ELF-1 (cell line): ENCODE measurements around the gene NDST1.

Experiments
- DNase-seq: peaks from one replicate; pipeline ENCODE4 v3.0.0-alpha.2; 2016; ENCODE audit warnings: low read depth, low spot score

The NDST1 gene

DNA sequence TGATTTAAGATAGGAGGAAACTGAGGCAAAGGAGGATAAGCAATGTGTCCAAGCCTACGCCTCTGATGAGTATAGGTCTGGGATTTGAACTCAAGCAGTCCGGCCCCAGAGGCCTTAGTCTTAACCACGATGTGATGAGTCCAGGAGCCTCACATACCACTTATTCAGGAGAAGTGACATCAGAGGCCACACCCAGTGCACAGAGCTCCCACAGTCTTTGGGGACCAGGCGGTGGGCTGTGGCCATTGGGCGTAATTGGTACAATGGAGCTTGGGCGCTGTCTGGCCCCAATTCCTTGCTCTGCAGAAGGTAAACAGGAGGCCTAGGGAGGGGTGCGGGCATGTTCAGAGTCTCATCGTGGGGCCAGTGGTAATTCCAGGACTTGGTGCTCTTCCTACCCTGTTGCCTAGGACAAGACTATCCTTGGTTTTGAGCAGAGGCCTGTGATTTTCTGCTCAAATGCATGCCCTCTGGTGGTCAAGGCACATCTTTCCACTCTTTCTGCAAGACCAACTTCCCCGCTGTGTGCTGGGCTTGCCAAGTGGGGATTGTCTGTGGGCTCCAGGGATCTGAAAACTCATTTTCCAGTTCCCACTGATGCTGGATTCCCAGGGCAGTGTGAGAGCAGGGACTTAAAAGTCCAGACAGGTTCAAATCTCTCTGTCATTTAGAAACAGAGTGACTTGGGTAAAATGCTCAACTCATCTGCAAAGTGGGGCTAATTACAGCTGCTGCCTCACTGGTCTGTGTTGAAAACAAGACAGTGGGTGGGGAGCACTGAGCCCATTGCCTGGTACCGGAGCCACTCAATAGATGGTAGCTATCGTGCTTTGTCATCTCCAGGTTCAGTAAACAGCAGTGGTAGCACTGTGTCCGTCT lies 15.8 kb downstream of the NDST1 start:
- DNase-seq, result peak; percentile 74

DNA sequence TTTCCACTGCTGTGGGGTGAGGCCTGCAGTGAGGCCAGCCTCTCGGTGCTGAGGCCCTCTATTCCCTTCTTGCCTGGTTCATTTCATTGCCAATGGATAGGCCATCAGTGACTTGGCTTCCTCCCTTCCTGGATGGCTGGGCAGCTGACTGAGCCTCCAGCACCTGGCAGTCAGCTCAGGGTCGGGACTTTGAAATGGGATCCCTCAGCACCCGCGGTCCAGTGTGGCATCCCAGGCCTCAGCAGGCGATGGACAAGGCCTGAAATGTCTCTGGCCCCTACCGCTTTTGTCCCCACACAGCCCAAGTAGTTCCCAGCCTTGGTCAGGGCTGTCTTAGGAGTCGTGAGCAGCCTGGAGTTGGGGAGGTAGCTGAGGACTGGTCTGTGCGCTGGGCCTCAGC lies 17.2 kb downstream of the NDST1 start:
- no peak for DNase-seq

DNA sequence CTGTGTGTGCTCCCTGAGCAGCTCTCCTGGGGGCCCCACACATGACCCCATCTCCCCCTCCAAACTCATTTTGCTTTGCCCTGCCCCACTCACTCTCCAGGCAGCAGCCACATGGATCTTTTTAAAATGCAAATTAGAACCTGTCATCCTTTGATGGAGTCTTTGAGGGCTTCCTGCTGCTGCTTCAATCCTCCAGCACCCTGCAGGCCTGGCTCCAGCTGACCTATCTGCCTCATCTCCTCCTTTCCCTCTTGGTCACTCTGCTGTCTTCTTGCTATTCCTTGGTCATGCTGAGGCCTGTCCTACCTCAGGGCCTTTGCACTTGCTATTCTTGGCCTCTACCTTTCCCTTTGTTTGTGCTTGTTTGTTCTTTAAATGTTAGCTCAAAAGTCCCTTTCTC lies 17.9 kb downstream of the NDST1 start:
- peak; percentile 62 for DNase-seq

DNA sequence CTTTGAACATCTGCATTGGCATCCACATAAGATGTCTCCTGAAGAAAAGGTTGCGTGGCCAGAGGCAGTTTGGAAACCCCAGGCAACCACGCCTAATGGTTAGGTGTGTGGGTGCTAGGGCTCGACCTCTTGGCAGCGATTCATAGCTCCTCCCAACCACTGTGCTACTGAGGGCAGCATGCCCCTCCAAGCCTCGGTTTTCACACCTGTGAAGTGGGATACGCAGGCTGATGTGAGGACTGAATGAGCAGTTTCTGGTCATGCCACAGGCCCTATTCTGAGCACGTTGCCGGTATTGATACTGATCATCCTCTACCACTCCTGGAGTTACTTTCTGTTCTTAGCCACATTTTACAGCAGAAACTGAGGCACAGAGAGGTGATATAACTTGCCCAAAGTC lies 19.1 kb downstream of the NDST1 start:
- DNase-seq, result no peak

DNA sequence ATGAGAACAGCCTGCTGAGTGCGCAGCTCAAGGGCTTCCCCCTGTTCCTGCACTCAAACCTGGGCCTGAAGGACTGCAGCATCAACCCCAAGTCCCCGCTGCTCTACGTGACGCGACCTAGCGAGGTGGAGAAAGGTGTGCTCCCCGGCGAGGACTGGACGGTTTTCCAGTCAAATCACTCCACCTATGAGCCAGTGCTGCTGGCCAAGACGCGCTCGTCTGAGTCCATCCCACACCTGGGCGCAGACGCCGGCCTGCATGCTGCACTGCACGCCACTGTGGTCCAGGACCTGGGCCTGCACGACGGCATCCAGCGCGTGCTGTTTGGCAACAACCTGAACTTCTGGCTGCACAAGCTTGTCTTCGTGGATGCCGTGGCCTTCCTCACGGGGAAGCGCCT lies 19.9 kb downstream of the NDST1 start:
- no peak for DNase-seq

DNA sequence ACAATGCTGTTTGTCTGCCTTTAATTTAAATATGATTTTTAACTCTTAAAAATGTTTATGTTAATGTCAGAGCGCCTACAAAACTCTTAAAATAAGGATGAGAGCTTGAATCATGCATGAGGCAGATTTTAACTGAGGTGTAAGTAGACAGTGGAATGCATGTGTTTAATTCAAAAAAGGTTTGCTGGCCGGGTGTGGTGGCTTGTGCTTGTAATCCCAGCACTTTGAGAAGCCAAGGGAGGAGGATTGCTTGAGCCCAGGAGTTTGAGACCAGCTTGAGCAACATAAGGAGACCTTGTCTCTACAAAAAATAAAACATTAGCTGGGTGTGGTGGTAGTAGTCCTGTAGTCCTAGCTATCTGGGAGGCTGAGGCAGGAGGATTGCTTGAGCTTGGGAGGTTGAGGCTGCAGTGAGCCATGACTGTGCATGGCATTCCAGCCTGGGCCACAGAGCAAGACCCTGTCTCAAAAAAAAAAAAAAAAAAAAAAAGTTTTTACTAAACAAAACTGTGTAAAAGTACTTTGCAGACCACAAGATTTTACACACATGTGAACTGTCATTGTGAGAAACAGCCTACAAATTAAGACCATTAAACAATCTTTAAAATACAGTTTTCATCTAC lies 21.1 kb downstream of the NDST1 start:
- DNase-seq, result no peak

DNA sequence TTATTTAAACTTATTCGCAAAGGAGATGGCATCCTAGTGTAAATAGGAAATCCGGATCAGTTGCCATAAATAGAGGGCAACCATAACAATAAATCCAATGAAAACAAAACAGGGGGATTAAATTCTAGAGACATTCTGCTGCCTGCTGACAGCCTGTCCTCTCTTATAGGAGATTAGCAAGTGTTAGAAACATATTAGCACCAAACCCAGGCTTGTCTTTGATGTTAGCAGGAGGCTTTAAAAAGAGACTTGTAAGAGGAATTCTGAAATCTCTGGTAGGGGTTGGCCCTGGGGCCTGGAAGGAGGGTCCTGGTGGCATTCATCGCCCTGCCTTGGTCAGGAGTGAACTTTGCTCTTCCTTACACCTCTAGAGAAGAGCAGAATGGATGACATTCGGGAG lies 21.6 kb downstream of the NDST1 start:
- peak; percentile 73 for DNase-seq

DNA sequence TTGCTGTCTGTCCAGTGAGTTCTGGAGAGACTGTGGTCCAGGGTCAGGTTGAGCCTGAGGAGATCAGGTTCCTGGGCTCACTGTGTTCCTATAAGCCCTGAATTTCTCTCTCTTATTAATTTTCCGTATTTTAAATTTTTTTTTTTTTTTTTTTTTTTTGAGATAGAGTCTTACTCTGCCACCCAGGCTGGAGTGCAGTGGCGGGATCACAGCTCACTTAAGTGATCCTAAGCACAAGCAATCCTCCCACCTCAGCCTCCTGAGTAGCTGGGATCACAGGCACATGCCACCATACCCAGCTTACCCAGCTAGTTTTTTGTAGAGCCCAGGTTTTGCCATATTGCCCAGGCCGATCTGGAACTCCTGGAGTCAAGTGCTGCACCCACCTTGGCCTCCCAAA lies 22.5 kb downstream of the NDST1 start:
- DNase-seq, result no peak

DNA sequence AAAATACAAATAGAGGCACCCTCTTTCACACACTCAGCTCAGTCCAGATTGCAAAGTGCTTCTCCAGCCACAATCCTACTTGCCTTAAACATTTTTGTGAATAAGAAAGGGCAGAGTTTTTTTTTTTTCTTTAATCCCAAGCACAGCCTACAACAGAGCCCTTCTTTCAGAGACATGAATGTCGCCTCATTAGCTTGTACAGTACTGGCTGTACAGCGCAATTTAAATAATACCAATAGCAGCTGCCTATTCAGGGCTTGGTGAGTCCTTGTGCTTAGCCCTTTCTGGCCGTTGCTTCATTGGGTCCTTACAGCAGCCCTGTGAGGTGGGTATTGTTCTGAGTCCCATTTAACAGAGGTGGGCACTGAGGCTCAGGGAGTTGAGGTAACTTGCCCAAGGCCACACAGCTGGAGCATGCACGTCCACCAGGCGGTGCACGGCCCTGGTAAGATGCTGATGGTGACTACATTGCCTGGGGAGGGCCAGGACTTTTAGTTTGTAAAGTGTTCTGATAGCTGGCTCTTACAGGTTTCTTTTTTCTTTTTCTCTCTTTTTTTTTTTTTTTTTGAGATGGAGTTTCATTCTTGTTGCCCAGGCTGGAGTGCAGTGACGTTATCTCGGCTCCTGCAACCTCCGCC lies 23.1 kb downstream of the NDST1 start:
- no peak for DNase-seq

DNA sequence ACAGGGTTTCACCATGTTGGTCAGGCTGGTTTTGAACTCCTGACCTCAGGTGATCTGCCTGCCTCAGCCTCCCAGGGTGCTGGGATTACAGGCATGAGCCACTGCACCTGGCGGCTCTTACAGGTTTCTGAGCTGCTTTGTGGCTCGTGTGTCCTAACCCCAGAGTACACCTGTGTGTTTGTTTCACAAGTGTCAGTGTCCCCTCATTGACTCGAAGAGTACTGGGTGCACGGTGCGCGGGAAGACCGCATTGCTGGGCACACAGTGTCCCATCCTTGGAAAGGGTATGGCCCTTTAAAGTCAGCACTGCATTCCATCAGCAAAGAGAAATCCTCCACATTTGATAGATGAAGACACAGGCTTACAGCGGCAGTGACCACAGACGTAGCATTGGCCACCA lies 23.8 kb downstream of the NDST1 start:
- DNase-seq, result no peak

DNA sequence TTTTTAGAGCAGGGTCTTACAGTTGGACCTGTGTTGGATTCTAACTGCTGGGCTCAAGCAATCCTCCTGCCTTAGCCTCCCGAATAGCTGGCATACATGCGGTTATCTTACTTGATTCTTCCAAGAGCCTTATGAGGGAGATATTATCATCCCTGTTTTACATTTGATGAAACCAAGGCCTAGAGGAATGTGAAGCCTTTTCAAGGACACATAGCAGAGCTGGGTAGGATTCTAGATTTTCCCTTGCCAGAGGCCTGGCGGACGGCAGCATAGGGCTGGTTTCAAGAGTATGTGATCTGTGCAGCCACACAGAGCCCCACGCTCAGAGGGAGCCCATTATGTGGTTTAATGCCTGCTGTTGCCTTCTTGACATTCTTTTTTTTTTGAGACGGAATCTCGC lies 24.2 kb downstream of the NDST1 start:
- no peak for DNase-seq

DNA sequence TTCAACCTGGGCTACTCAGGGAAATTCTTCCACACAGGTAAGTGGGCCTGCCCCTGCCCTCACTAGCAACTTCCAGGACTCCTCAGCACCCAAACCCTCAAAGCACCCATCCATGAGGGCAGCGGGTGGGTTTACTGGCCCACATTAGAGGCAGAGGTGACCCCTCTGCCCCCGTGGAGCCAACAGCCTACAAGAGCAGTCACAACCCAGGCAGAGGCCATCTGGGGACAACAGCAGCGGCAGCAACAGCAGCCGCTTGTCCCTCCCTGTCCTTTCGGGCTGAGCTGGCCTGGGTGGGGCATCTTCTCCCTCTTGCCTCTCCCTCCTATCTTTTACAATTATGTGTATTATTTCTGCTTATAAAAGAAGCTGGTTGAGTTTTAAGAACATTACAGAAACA lies 25.1 kb downstream of the NDST1 start:
- no peak for DNase-seq

DNA sequence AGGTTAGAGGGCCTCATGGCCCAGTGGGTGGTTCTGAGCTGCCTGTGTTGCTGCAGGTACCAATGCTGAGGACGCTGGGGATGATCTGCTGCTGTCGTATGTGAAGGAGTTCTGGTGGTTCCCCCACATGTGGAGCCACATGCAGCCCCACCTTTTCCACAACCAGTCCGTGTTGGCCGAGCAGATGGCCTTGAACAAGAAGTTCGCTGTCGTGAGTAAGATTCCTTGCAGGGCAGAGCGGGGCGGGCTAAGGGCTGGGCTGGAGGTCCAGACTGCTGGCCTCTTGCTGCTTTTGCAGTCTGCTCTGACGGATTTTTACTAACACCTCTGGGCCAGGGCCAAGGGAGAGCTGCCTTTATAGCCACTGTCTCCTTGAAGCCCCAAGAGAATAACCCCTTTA lies 26.9 kb downstream of the NDST1 start:
- no peak for DNase-seq

DNA sequence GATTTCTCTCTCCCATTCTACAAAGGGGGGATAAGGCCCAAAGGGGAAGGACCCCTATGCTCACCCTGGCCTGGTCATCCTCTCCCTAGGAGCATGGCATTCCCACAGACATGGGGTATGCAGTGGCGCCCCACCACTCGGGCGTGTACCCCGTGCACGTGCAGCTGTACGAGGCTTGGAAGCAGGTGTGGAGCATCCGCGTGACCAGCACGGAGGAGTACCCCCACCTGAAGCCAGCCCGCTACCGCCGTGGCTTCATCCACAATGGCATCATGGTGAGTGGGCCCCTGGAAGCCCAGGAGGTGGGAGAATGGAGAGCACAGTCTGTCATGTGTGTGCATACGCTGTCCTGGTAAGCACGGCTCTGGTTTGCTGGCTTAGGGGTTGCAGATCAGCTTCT lies 27.7 kb downstream of the NDST1 start:
- DNase-seq, result no peak

DNA sequence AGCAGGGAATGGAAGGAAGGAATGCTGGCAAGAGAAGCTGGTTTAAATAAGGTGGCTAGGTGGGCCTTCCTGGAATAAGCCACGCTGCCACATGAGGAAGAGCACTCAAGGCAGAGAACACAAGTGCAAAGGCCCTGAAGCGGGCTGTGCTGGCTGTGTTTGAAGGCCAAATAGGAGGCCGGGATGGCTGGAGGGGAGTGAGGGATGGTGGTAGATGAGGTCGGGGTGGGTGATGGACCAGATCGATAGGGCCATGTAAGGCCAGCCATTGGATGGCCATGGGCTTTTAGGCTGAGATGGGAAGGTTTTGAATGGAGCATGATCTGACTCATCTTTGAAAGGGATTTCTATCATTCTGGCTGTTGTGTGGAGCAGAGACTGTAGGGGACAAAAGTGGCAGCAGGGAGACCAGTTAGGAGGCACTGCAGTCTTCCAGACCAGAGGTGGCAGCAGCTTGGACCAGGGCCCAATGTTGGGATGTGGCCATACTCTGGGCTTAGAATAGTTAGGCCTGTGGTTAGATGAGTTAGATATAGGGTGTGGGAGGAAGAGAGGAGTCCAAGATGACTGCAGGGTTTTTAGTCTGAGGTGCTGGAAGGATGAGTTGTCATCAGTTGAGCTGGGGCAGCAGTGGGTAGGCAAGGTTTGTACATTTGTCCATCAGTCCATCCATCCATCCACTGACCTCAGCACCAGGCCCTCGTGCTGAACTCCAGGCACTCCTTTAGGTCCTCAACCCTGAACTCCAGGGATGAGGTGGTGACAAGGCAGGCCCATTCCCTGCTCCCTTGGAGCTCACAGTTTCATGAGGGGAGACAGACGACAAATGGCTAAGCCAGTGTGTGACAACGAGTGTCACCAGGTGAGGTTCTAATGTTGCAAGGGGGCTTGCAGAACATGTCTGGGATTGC lies 30.3 kb downstream of the NDST1 start:
- no peak for DNase-seq

DNA sequence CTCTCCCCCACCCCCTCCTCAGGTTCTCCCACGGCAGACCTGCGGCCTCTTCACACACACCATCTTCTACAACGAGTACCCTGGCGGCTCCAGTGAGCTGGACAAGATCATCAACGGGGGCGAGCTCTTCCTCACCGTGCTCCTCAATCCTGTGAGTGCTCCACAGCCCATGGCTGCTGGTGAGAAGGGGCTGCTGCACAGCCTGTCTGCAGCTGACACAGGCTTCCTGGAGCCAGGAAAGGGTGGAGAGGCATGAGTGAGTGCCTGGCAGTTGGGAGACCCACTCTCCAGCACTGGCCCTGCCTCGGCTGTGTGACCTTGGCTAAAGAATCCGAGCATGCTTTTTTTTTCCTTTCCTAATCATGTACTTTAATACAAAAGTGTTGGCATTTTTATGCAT lies 31.3 kb downstream of the NDST1 start:
- DNase-seq, result no peak

DNA sequence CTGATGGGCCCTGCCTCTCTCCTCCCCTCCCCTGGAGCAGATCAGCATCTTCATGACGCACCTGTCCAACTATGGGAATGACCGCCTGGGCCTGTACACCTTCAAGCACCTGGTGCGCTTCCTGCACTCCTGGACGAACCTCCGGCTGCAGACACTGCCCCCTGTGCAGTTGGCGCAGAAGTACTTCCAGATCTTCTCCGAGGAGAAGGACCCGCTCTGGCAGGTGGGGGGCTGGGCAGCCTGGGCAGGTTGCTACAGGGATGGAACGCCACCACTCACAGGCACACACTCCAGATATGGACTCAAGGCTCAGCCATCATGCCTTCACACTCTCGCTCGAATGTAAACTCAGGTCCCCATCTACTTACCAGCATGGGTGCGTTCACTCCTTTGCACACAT lies 32.1 kb downstream of the NDST1 start:
- no peak for DNase-seq

DNA sequence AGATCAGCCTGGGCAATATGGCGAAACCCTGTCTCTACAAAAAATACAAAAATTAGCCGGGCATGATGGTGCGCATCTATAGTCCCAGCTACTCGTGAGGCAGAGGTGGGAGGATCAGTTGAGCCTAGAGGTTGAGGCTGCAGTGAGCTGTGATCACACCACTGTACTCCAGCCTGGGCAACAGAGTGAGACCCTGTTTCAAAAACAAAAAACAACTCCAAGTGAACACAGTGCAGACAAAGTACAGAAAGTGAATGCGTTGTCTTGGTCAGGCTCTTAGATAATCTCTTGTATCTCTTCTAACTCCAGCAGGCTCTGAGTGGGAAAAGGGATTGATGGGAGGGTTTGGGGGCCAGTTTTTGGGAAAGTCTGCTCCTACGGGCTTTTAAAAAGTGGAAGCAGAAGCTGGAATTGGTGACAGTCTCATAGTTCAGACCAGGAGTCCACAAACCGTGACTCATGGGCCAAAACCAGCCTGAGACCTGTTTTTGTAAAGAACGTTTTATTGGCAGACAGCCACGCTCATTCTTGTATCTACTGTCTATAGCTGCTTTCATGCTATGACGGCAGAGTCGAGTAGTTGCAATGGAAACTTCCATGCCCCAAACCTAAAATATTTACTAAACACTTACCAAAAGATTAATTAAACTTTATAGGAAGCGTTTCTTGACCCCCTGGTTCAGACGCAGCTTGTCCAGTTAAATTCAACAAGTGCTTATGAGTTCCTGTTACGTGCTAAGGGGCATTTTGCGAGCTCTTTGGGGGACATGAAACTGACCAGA lies 32.9 kb downstream of the NDST1 start:
- DNase-seq, result no peak

DNA sequence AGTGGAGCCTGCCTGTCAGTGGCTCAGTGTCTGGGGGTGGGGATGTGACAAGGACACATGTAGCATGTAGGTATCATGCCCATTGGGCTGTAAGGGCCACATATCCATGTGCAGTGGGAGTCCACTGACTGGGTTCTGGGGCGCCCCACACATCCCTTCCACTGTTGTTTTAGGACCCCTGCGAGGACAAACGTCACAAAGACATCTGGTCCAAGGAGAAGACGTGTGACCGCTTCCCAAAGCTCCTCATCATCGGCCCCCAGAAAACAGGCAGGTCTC lies 33.4 kb downstream of the NDST1 start:
- DNase-seq, result no peak

DNA sequence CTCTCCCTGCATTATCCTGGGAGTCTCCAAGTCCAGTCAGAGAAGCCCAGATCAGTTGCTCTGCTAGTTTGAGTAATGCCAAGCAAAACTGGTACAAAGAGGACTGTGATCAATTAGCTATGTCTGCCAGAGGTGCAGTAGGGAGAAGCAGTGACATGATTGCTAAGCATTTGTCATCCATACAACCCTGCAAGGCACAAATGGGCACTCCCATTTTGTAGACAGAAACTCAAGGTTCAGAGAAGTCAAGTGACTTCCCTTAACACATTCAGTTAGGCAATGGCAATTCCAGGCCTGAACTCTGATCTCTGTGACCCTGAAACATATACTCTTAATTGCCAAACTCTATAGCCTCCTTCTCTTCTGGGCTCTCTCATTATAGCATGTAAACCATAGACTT lies 34.0 kb downstream of the NDST1 start:
- no peak for DNase-seq

DNA sequence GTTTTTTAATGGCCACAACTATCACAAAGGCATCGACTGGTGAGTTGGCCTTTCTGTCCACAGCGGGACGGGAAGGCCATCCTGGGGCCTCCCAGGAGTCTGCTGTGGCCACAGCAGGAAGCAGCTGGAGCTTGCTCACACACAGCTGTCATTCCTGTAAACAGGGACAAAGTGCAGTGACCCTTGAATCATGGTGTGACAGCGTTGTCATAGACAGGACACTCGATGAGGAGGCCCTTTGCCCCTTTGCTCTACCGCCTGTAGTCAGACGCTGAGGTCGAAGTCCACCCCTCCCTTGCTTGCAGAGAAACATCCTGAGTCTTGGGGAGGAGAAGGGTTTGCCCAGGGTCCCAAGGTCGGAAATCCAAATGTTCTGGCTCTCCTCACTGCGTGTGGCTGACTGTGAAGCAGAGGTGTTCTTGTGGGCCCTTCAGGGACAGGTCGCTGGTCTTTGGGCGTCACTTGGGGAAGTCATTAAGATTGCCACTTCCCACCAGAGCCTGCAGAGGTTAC lies 35.1 kb downstream of the NDST1 start:
- DNase-seq, result no peak
